K562 (cell line): Measurements from ENCODE around the gene SERPINE1. TPM values are rescaled to one million over a fixed set of nuclear protein-coding genes. Genes with fewer than 3 reads are reported as not detected.

Source experiments
- CTCFL ChIP-seq: IDR thresholded peaks from 2 replicates; pipeline ENCODE4 v1.6.1; 2011; ENCODE audit warnings: borderline replicate concordance, low read depth, mild to moderate bottlenecking, moderate library complexity, low read length; ENCODE audit not compliant: insufficient read depth, poor library complexity, severe bottlenecking
- DDX20 ChIP-seq: fragments of 450-650 bp; IDR thresholded peaks from 2 replicates; pipeline ENCODE4 v1.6.1; 2016; ENCODE audit warnings: missing genetic modification characterization, low read depth, mild to moderate bottlenecking, missing compliant biosample characterization, moderate library complexity
- ESRRB ChIP-seq: fragments of 250-450 bp; sonication (Bioruptor Pico); IDR thresholded peaks from 2 replicates; pipeline ENCODE4 v1.5.0; 2020; ENCODE audit warnings: mild to moderate bottlenecking, moderate library complexity, borderline replicate concordance
- HNRNPLL ChIP-seq: fragments of 200-400 bp; formaldehyde crosslinking; IDR thresholded peaks from 2 replicates; pipeline ENCODE4 v1.6.1; 2017; ENCODE audit warnings: low read length, low read depth, mild to moderate bottlenecking; ENCODE audit not compliant: poor library complexity, severe bottlenecking
- MGA ChIP-seq: fragments of 450-650 bp; IDR thresholded peaks from 2 replicates; pipeline ENCODE4 v1.6.1; 2016; ENCODE audit warnings: mild to moderate bottlenecking, moderate library complexity
- RBM17 ChIP-seq: fragments of 200-400 bp; formaldehyde crosslinking; IDR thresholded peaks from 2 replicates; pipeline ENCODE4 v1.6.1; 2017; ENCODE audit warnings: low read depth, mild to moderate bottlenecking, low read length, borderline replicate concordance
- TCF7 ChIP-seq: sonication (generic); IDR thresholded peaks from 2 replicates; pipeline ENCODE4 v1.6.1; 2016; ENCODE audit warnings: antibody characterized with exemption, borderline replicate concordance
- TGIF2 ChIP-seq: sonication (generic); formaldehyde crosslinking; IDR thresholded peaks from 2 replicates; pipeline ENCODE4 v1.8.1; 2022; ENCODE audit warnings: mild to moderate bottlenecking, missing genetic modification reagents, moderate library complexity
- ZNF133 ChIP-seq: fragments of 250-450 bp; sonication (Bioruptor Pico); IDR thresholded peaks from 2 replicates; pipeline ENCODE4 v1.4.0; 2020; ENCODE audit warnings: mild to moderate bottlenecking
- polyA plus RNA-seq, 8 experiments: library from polyadenylated mRNA; depleted of rRNA in 4 of 8; stranded (reverse) in 5 of 8; unstranded in 3 of 8; fragments of >200 nt; fragmentation: Nextera tagmentation in 2 of 8; fragmentation: Illumina TruSeq in 1 of 8; extraction: Ambion mirVana in 2 of 8; extraction: Trizol in 1 of 8; gene quantifications; 2 replicates each; pipeline versions ENCODE4 v1.2.1 to v1.2.3, GENCODE V29; 2011 to 2014; ENCODE audit warnings: inconsistent platforms in 1 of 8, missing spikeins in 1 of 8
- total RNA-seq, 7 experiments: library from RNA; depleted of rRNA in 6 of 7; stranded (reverse); fragments of >200 nt in 6 of 7; fragmentation: Illumina TruSeq in 2 of 7; extraction: Trizol in 2 of 7; gene quantifications; 2 replicates each; pipeline versions ENCODE4 v1.2.1 to v1.2.3, GENCODE V29; 2011 to 2021; ENCODE audit warnings: low replicate concordance in 1 of 7
- TF ChIP-seq, protein P1 (sequence below): fragments of 450-650 bp; formaldehyde crosslinking; IDR thresholded peaks from 2 replicates; pipeline ENCODE4 v1.4.0; 2020; ENCODE audit warnings: mild to moderate bottlenecking, moderate library complexity

The SERPINE1 gene
- total and polyA plus RNA-seq, 9 of the 15 experiments (the other 6 are each of a cell fraction or from before 2014, with no cell fraction given), result 0.22 to 4.8 (median 0.91) TPM

GRCh38 chr7:101094791-101095375, 32.0 kb upstream of the SERPINE1 start (continued):
- TF ChIP-seq CTCFL (no peak), TCF7 (no peak), DDX20 (tag) (no peak), ESRRB (CRISPR knock-in tag) (no peak), MGA (peak; percentile 13; the same call in 1 of the 2 replicates), TGIF2 (CRISPR knock-in tag) (no peak), ZNF133 (CRISPR knock-in tag) (no peak), HNRNPLL (peak; percentile 35), RBM17 (no peak)
- TF ChIP-seq, protein P1, sequence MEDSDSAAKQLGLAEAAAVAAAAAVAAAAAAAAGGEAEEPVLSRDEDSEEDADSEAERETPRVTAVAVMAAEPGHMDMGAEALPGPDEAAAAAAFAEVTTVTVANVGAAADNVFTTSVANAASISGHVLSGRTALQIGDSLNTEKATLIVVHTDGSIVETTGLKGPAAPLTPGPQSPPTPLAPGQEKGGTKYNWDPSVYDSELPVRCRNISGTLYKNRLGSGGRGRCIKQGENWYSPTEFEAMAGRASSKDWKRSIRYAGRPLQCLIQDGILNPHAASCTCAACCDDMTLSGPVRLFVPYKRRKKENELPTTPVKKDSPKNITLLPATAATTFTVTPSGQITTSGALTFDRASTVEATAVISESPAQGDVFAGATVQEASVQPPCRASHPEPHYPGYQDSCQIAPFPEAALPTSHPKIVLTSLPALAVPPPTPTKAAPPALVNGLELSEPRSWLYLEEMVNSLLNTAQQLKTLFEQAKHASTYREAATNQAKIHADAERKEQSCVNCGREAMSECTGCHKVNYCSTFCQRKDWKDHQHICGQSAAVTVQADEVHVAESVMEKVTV, result peak; percentile 34; the same call in 1 of the 2 replicates
